ENCODE data around the gene RAF1.
"Not testable (repeated sequence)": the region's sequence is repeated elsewhere in the genome, so short reads cannot be mapped to it uniquely, and the experiment has no call there.

Gene RAF1

GRCh38 chr3:12675115-12675810 is 11.3 kb upstream of the RAF1 start:
- DNase-seq (ENCODE audit: low read depth), result no peak

- DNase-seq (ENCODE audit: low read depth), result not testable (repeated sequence)
Observed at GRCh38 chr3:12673956-12674736, 10.2 kb upstream of the RAF1 start.

- no peak for DNase-seq (ENCODE audit: low read depth)
Observed at GRCh38 chr3:12671120-12671450, 7.2 kb upstream of the RAF1 start.

GRCh38 chr3:12670365-12671119 is 6.6 kb upstream of the RAF1 start:
- no peak for DNase-seq (ENCODE audit: low read depth)

- DNase-seq (ENCODE audit: low read depth), result no peak
Observed at GRCh38 chr3:12663401-12663935, 449 bp downstream of the RAF1 start.

GRCh38 chr3:12662593-12663400 is 1.1 kb downstream of the RAF1 start:
- no peak for DNase-seq (ENCODE audit: low read depth)

- no peak for DNase-seq (ENCODE audit: low read depth)
Observed at GRCh38 chr3:12661926-12662592, 1.9 kb downstream of the RAF1 start.

- DNase-seq (ENCODE audit: low read depth), result not testable (repeated sequence)
Observed at GRCh38 chr3:12661375-12661774, 2.5 kb downstream of the RAF1 start.

GRCh38 chr3:12660196-12660595 is 3.7 kb downstream of the RAF1 start:
- no peak for DNase-seq (ENCODE audit: low read depth)

- no peak for DNase-seq (ENCODE audit: low read depth)
Observed at GRCh38 chr3:12659316-12660015, 4.5 kb downstream of the RAF1 start.

GRCh38 chr3:12658593-12659058 is 5.3 kb downstream of the RAF1 start:
- no peak for DNase-seq (ENCODE audit: low read depth)

- no peak for DNase-seq (ENCODE audit: low read depth)
Observed at GRCh38 chr3:12656850-12657249, 7.1 kb downstream of the RAF1 start.

- DNase-seq (ENCODE audit: low read depth), result no peak
Observed at GRCh38 chr3:12656193-12656592, 7.7 kb downstream of the RAF1 start.

- DNase-seq (ENCODE audit: low read depth), result no peak
Observed at GRCh38 chr3:12655701-12656100, 8.2 kb downstream of the RAF1 start.

GRCh38 chr3:12653747-12654146 is 10.2 kb downstream of the RAF1 start:
- DNase-seq (ENCODE audit: low read depth), result no peak

- no peak for DNase-seq (ENCODE audit: low read depth)
Observed at GRCh38 chr3:12648384-12648959, 15.4 kb downstream of the RAF1 start.

GRCh38 chr3:12644331-12644937 is 19.5 kb downstream of the RAF1 start:
- DNase-seq (ENCODE audit: low read depth), result no peak

- DNase-seq (ENCODE audit: low read depth), result no peak
Observed at GRCh38 chr3:12643724-12644123, 20.2 kb downstream of the RAF1 start.

- no peak for DNase-seq (ENCODE audit: low read depth)
Observed at GRCh38 chr3:12643010-12643380, 20.9 kb downstream of the RAF1 start.

- DNase-seq (ENCODE audit: low read depth), result not testable (repeated sequence)
Observed at GRCh38 chr3:12640853-12641252, 23.1 kb downstream of the RAF1 start.

All from non-pigmented ciliary epithelial cell (primary cell).